DMS 273 (cell line): ENCODE data around the gene SDR42E1.
"Not testable (repeated sequence)": the region's sequence is repeated elsewhere in the genome, so short reads cannot be mapped to it uniquely, and the experiment has no call there.

ENCODE experiments used
- DNase-seq: peaks from one replicate; lab custom pipeline; 2025; ENCODE audit not compliant: unreplicated experiment; lab: John Stamatoyannopoulos, UW

Gene SDR42E1

GRCh38 chr16:82005027-82005830 is 6.0 kb downstream of the SDR42E1 start:
- DNase-seq = peak; percentile 62

GRCh38 chr16:82004601-82005000 is 6.7 kb downstream of the SDR42E1 start:
- no peak for DNase-seq

GRCh38 chr16:82002831-82003230 is 8.4 kb downstream of the SDR42E1 start:
- no peak for DNase-seq

- DNase-seq = no peak
Measured at GRCh38 chr16:81997738-81998137, 13.5 kb downstream of the SDR42E1 start.

GRCh38 chr16:81996664-81997509 is 14.4 kb downstream of the SDR42E1 start:
- peak; percentile 53 for DNase-seq

- no peak for DNase-seq
Measured at GRCh38 chr16:81995651-81996050, 15.6 kb downstream of the SDR42E1 start.

GRCh38 chr16:81994485-81994884 is 16.8 kb downstream of the SDR42E1 start:
- DNase-seq = peak; percentile 47

GRCh38 chr16:81992859-81993258 is 18.4 kb downstream of the SDR42E1 start:
- DNase-seq = no peak

GRCh38 chr16:81987706-81988105 is 23.6 kb downstream of the SDR42E1 start:
- peak; percentile 9 for DNase-seq

GRCh38 chr16:81987121-81987520 is 24.1 kb downstream of the SDR42E1 start:
- no peak for DNase-seq

- DNase-seq = not testable (repeated sequence)
Measured at GRCh38 chr16:81977335-81977942, 33.8 kb downstream of the SDR42E1 start.

- DNase-seq = no peak
Measured at GRCh38 chr16:81975637-81976036, 35.6 kb downstream of the SDR42E1 start.

- DNase-seq = no peak
Measured at GRCh38 chr16:81973737-81974136, 37.5 kb downstream of the SDR42E1 start.

- no peak for DNase-seq
Measured at GRCh38 chr16:81971853-81972252, 39.4 kb downstream of the SDR42E1 start.

GRCh38 chr16:81967358-81967757 is 43.9 kb downstream of the SDR42E1 start:
- no peak for DNase-seq

GRCh38 chr16:81964808-81965207 is 46.5 kb downstream of the SDR42E1 start:
- no peak for DNase-seq

GRCh38 chr16:81956213-81956948 is 54.9 kb downstream of the SDR42E1 start:
- DNase-seq = no peak

GRCh38 chr16:81951564-81951963 is 59.7 kb downstream of the SDR42E1 start:
- no peak for DNase-seq

GRCh38 chr16:81946206-81946605 is 65.1 kb downstream of the SDR42E1 start:
- no peak for DNase-seq

GRCh38 chr16:81945665-81946064 is 65.6 kb downstream of the SDR42E1 start:
- no peak for DNase-seq

GRCh38 chr16:81942007-81942601 is 69.2 kb downstream of the SDR42E1 start:
- no peak for DNase-seq
